ENCODE measurements around the gene EPGN. TPM values are rescaled to one million over a fixed set of nuclear protein-coding genes. Genes with fewer than 3 reads are reported as not detected.

EPGN gene
- total and polyA plus RNA-seq, 2 donors (not counting 3 experiments of a cell fraction or from before 2014, with no cell fraction given), result 1.2 TPM; not detected in 1

- intact Hi-C loops (cut with micrococcal nuclease) (no loop called here), dilution Hi-C loops (cut with MboI; ENCODE audit: extremely low pct_ligation_motif_present, low sequenced_read_pairs) (no loop called here)
- Histone ChIP-seq H3K9ac (replicated peaks; ENCODE audit: extremely low read depth, insufficient read depth, low read length) (no peak overlapping the region), H3K27me3 (ENCODE audit: control insufficient read depth in 2 of 2, insufficient read depth in 2 of 2, low read length in 2 of 2) (no peaks in the 10 kb centered on the region), H3K4me3 (replicated peaks in 1 of 3; ENCODE audit: insufficient read depth in 1 of 3, low read depth in 1 of 3, low read length in 3 of 3) (no peak overlapping the region), H3K36me3 (ENCODE audit: control insufficient read depth in 2 of 2, extremely low read depth in 1 of 2, insufficient read depth in 2 of 2, low read length in 2 of 2) (no peaks in the 10 kb centered on the region), H4K20me1 (replicated peaks; ENCODE audit: control insufficient read depth, extremely low read depth, insufficient read depth, low read length) (no peaks in the 10 kb centered on the region), H2AFZ (ENCODE audit: low read depth, low read length) (no peak overlapping the region), H3K9me3 (replicated peaks; ENCODE audit: control insufficient read depth, insufficient read depth, low read length) (no peaks in the 10 kb centered on the region), H3K4me1 (ENCODE audit: control insufficient read depth, extremely low read depth, insufficient read depth, low read length) (no peaks in the 10 kb centered on the region), H3K79me2 (ENCODE audit: control insufficient read depth, insufficient read depth, low read length) (no peaks in the 10 kb centered on the region), H3K4me2 (ENCODE audit: insufficient read depth, low read length) (no peak overlapping the region), H3K27ac (ENCODE audit: insufficient read depth, low read depth, low read length) (no peak overlapping the region), H3K9me1 (replicated peaks; ENCODE audit: control insufficient read depth, extremely low read depth, insufficient read depth, low read length) (no peaks in the 10 kb centered on the region)
- CTCF ChIA-PET, result no interaction called here
- TF ChIP-seq JUN (IDR thresholded peaks at IDR 0.05; ENCODE audit: borderline replicate concordance, insufficient read depth, insufficient read length, low read depth) (no peak), POLR2A (IDR thresholded peaks at IDR 0.05; ENCODE audit: low read depth, low read length) (no peak), GATA2 (IDR thresholded peaks at IDR 0.05; ENCODE audit: insufficient read depth, insufficient read length, low read depth, low read length) (no peak), EZH2 (IDR thresholded peaks at IDR 0.05; ENCODE audit: borderline replicate concordance, low read depth, low read length, severe bottlenecking) (no peak), POLR2AphosphoS5 (IDR thresholded peaks at IDR 0.05; ENCODE audit: insufficient read depth, low read depth, low read length) (no peak), MYC (IDR thresholded peaks at IDR 0.05; ENCODE audit: low read depth, low read length) (no peak), FOS (IDR thresholded peaks at IDR 0.05; ENCODE audit: borderline replicate concordance, insufficient read depth, low read length) (no peak)
- TF ChIP-seq, protein P1, sequence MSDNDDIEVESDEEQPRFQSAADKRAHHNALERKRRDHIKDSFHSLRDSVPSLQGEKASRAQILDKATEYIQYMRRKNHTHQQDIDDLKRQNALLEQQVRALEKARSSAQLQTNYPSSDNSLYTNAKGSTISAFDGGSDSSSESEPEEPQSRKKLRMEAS (IDR thresholded peaks at IDR 0.05; ENCODE audit: insufficient read depth, insufficient read length), result no peak
- TF ChIP-seq, protein P2, sequence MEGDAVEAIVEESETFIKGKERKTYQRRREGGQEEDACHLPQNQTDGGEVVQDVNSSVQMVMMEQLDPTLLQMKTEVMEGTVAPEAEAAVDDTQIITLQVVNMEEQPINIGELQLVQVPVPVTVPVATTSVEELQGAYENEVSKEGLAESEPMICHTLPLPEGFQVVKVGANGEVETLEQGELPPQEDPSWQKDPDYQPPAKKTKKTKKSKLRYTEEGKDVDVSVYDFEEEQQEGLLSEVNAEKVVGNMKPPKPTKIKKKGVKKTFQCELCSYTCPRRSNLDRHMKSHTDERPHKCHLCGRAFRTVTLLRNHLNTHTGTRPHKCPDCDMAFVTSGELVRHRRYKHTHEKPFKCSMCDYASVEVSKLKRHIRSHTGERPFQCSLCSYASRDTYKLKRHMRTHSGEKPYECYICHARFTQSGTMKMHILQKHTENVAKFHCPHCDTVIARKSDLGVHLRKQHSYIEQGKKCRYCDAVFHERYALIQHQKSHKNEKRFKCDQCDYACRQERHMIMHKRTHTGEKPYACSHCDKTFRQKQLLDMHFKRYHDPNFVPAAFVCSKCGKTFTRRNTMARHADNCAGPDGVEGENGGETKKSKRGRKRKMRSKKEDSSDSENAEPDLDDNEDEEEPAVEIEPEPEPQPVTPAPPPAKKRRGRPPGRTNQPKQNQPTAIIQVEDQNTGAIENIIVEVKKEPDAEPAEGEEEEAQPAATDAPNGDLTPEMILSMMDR (IDR thresholded peaks at IDR 0.05; ENCODE audit: extremely low read depth in 1 of 2, insufficient read depth in 1 of 2, low read depth in 1 of 2, low read length in 2 of 2), result no peak
- FAIRE-seq, result no peak
- POLR2A ChIA-PET, result no interaction called here
- BruUV-seq (replicated peaks), result no TSS peak
- no peak for DNase-seq (ENCODE audit: low read depth, low spot score)
These were observed 45.6 kb downstream of the EPGN start for GRCh38 chr4:74353858-74354257.
